Measurements from ENCODE around the gene PLA2G6. TPM values are rescaled to one million over a fixed set of nuclear protein-coding genes. Genes with fewer than 3 reads are reported as not detected.

Gene PLA2G6
- total RNA-seq, 1 donor from 2014 or later: 17.0 TPM

DNA sequence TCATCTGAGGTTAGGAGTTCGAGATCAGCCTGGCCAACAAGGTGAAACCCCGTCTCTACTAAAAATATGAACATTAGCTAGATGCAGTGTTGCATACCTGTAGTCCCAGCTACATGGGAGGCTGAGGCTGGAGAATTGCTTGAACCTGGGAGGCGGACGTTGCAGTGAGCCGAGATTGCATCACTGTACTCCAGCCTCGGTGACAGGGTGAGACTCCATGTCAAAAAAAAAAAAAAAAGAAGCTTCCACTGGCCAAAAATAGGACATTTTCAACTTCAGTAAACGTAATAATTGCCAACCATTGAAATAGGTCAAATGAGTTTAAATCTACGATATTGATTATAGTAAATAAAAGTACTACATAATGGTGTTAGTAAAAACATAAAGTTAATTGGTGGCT, 78.0 kb downstream of the PLA2G6 start:
- DNase-seq: no peak
- ATAC-seq: no peak
- intact Hi-C loops (cut with micrococcal nuclease): no loop called here

DNA sequence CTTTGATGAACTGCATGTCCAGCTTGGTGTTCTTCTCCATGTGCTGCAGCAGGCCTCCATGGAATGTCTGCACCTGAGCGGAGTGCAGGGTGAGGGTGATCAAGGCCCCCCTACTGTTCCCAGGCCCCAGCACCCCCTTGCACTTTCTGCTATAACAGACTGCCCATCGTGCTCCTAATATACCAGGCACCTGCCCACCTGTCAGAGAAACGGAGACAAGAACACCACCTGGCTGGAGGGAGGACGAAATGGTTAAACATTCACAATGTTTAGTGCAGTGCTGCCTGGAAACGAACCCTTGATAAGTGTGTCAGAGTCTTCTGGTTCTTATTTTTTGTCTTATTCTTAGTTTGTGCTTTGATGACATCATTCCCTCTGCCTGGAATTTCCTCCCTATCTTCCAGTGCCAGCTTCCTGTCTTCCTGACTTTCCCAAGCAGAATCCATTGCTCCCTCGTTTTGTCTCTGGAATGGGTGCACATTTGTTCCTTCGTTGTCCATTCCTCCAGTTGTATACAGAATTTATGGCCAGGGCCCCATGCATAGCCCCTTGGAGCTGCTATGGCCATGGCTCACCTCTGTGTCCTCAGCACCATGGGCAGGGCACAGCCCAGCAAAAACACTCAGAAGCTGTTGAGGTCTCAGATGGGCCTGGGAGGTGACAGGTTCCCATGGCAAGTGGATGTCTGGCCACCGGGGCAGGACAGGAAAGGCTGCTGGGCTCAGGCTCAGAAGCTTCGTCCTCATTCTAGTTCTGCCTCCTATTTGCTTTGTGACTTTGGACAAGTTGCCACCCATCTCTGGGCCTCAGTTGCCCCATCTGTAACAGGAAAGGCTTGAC, 83.0 kb downstream of the PLA2G6 start:
- DNase-seq: peak; percentile 16
- intact Hi-C loops (cut with micrococcal nuclease): no loop called here
- ATAC-seq: no peak

DNA sequence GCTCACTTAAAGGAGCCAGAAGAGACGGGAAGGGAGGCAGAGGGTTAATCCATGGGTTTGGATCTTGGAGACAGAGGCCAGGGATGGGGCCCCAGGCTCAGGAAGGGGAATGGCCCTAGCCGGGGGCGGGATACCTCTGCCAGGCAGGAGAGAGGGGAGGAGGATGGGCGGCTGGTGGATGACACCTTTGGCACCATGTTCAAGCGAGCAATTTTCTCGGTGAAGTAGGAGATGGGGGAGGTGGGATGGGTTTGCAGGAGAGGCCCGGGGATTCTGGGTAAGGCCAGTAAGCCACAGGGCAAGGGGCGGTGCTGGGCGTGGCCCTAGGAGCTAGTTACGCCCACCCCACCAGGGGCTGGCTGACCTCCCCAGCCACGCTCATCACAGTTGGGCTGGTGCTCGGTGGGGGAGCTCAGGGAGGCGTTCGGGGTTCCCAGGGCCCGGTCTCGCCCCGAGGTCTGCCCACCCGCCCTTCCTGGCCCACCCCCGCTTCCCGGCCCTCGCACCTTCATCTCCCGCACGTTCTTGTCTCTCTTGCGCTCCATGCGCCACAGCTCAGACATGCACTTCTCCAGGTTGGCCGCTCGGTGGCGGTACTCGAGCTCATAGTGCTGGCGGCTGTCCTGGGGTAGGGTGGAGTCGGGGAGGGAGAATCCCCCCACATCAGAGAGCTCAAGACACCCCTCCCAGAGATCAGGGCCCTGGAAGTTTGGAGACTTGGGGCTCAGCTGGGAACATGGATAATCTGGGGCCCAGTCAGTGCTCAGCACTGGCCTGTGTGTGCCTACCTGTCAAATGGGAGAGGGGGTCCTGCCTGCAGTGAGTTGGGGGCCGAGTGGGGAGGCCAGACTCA, 83.8 kb downstream of the PLA2G6 start:
- intact Hi-C loops (cut with micrococcal nuclease): no loop called here
- ATAC-seq (no peak), DNase-seq (peak; percentile 30)

DNA sequence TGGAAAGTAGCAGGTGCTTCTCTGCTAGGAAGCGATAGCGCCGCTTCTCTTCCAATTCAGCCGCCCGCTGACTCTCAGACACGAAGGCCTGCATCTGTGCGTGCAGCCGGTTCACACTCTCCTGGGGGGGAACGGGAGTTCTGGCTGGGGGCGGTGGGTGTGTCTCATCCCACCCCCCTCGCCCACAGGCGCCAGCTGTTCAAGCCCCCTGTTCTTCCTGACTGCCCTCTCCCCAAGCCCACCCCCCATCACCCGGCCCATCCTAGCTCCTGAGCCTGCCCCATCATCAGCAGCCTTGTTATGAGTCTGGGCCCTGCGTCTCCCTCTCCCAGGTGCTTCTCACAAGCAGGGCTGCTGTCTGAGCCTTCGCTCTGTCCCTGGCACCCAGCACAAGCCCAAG, 84.6 kb downstream of the PLA2G6 start:
- intact Hi-C loops (cut with micrococcal nuclease): no loop called here
- ATAC-seq: no peak
- DNase-seq: no peak

DNA sequence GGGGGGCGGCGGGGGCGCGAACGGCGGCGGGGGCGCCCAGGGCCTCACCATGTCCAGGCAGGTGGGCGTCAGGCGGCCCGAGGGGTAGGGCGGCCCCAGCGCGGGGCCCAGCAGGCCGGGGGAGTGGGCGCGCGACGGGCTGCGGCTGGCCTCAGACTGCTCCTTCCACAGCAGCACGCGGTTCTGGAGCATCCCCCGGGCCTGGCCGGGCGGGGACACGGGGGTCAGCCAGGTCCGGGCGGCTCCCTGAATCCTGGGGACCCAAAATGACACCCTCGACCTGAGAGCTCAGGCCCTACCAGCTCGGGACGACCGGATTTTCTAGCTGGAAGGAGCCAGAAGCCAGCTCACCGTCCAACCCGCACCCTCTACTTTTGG, 92.2 kb downstream of the PLA2G6 start:
- intact Hi-C loops (cut with micrococcal nuclease): no loop called here
- DNase-seq: no peak
- no peak for ATAC-seq

DNA sequence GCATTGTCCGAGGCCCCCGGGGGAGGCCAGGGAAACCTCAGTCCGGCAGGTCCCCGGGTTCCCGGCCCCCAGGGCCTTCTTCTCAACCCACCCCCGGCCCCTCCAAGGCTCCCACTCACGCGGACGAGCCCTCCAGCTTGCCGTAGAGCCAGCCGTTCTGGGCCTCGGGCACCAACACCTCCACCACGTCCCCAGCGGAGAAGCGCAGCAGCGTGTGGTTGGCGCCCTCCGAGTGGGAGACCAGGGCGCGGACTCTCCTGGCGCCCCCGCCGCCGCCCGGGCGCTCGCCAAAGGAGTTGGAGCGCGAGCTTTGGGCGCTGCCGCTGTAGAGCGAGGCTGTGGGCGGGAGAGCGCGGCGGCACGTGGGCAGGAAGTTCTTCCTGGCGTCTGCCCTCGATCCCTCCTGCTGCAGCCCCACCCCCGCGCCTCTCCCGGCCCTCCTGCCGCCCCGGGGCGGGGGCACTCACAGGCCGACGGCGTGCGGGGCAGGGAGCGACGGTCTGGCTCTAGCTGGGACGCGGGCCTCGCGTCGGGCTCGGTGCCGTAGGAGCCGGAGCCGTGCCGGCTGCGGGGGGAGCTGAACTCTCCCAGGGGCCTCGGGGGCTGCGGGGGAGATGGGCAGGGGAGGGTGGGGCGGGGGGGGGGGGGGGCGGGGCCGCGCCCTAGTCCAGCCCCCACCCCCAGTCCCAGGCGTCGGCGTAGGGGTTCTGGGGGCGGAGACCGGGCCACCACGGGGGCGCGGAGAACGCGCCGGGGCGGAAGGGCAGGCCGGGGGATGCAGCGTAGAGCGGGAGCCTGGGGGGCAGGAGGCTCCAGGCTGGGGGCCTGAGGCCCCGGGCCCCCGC, 92.8 kb downstream of the PLA2G6 start:
- ATAC-seq: peak; percentile 54
- intact Hi-C loops (cut with micrococcal nuclease): no loop called here
- DNase-seq: no peak

DNA sequence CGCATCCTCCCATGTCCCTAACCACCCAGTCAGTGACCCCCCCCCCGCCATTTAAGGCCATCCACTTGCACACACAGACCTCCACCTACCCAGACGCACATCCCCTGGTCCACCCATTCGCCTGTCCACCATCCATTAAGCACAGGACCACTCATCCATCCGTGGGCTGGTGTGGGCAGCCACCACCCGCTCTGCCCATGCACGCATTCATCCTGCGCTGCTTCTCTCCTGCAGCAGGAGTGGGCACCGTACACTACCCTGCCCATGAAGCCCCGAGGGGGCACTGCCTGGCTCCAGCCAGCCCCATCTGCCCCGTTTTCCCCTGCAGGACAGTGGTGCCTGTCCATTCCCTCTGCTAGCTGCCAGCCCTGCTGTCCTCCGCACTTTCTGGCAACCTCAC, 93.8 kb downstream of the PLA2G6 start:
- ATAC-seq (no peak), DNase-seq (no peak)
- intact Hi-C loops (cut with micrococcal nuclease): no loop called here

DNA sequence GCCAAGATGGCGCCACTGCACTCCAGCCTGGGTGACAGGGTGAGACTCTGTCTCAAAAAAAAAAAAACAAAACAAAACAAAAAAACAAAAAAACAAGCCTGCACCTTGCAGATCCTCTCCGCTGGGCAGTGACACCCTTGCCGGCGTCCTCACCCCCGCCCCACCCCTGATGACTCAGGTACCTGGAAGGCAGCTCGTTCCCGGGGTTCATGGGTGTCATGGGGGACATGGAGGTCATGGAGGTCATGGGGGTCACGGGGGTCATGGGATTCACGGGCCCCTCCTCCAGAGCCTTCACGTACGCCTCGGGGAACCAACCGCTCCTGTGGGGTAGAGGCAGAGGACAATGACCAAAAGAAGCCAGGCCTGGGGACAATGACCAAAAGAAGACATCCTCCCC, 94.7 kb downstream of the PLA2G6 start:
- DNase-seq (no peak), ATAC-seq (no peak)
- intact Hi-C loops (cut with micrococcal nuclease): no loop called here

DNA sequence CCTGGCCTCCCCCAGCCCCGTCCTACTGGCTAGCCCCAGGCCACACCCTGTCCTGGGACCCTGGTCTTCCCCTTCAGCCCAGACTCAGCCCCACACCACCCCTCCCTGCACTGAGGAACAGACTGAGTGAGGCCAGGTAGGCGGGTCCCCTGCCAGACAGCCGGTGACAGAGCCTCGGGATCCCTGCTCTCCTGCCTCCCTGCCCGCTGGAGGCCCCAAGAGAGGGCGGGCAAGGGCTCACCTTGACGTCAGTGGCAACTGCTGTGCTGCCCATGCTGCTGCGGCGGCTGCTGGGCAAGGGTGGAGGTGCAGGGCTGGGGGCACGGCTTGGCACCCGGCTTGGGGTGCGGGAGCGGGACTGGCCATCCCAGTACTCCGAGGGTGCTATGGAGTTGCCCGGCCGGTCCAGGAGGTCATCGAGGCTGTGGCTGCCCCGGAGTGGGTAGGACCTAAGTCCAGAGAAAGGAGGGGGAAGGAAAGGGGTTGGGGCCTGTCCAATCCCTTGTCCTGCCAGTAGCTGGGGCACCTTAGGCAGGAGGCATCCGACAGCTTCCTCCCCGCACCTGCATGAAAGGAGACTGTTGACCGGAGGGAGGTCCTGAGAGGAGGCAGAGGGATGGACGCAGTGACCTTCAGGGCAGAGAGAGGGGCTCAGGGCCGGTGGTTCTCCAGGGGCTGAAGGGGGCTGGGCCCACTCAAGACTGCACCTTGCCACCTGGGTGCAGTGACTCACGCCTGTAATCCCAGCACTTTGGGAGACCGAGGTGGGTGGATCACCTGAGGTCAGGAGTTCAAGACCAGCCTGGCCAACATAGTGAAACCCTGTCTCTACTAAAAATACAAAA, 95.4 kb downstream of the PLA2G6 start:
- no peak for DNase-seq
- intact Hi-C loops (cut with micrococcal nuclease): no loop called here

DNA sequence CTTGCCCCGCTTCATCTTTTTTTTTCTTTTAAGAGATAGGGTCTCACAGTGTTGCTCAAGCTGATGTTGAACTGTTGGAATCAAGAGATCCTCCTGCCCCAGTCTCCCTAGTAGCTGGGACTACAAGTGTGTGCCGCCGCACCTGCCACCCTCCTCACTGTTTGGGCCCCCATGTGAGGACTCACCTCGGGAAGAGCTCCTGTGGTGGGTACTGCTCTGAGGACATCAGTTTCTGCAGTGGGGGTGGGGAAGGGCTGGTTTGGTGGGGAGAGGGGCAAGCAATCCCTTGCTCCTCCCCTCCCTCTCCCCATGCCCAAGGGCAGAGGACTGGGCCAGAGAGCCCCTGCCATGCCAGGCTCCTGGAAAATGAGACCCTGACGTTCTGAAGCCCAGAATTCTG, 96.1 kb downstream of the PLA2G6 start:
- intact Hi-C loops (cut with micrococcal nuclease): no loop called here
- ATAC-seq: no peak
- no peak for DNase-seq

More for the DNA sequence above, 95.4 kb downstream of the PLA2G6 start:
- ATAC-seq: no peak

DNA sequence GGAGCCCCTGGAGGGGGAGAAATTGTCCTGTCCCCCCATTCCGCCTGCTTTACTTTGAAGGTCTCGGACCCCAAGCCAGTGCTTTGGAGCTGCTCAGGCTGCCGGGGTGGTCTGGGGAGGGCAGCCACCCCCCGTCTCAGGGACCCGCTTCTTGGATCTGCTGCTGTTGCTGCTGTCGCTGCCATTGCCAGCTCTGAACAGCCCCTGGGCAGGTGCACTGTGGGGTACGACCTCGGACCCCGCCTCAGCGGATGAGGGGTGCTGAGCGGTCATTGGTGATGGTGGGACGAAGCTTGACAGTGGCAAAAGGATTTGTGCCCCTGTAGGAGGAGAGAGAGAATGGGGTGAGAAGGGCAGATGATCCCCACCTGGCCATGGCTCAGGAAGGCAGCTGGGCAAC, 96.6 kb downstream of the PLA2G6 start:
- DNase-seq (no peak), ATAC-seq (no peak)
- intact Hi-C loops (cut with micrococcal nuclease): no loop called here

DNA sequence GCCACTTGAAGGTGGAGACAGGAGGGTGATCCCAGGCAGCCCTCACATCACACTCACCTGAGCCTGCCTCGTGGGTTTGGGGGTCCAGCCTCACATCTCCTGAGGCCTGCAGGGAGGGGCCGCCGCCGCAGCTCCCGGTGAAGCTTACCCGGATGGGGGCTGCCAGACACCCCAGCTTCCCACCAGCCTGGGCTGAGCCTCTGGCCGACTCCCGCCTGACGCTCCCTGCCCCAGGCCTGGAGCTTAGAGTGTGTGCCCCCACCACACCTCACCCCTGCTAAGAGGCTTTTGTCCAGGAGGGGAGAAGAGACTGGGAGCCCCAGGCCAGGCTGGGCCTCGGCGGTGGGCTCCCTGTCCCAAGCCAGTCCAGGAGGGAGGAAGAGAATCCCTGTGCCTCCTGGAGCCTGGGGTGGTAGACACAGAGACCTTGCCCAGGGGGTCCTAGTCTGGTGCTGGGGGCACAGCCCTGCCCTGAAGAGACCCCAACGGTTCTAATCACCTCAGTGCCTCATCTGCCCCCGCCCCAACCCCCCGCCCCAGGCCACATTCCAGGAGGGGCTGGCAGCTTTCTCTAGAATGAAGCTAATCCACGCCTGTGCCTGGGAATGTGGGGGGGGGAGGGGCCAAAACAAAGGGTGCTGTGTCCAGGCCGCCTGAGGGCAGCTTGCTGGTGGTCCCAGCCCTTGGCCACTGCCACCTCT, 97.5 kb downstream of the PLA2G6 start, which contains the start of gene SLC16A8:
Gene SLC16A8, minus strand, starts transcription at position 254 of the 701 bp plus-strand sequence. CDS start 1,311 bp downstream, outside the sequence.
- ATAC-seq: no peak
- intact Hi-C loops (cut with micrococcal nuclease): no loop called here
- no peak for DNase-seq

DNA sequence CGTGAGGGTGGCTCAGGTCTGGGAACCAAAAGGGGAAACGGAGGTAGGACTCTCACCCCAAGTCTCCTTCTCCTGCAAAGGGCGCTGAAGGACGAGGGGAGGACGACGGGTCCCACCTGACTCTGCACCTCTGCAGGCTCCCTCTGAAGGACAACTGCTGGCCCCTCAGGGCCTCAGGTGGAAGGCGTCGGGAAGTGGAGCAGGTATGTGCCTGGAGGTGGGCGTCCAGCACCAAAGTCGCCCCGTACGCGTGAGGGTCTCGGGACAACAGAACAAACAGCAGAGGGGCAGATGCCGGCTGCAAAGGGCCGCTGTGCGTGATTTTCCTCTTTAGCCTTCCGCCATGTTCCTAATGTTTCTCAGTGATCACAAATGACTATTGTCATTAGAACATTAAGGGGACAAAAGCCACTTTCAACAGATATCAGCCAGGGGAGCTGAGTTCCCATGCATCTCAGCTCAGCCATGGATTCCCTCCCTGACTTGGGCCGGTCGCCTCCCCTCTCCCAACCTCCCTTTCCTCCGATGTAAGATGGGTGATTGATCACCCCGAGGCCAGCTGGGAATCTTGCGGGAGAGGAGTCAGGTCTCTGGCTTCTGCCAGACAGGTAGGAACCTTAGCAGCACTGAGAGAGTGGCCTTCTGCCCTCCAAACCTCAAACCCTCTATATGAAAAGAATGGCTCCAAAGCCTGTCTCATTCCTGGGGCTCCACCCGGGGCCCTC, 98.5 kb downstream of the PLA2G6 start:
- DNase-seq (no peak), ATAC-seq (no peak)
- intact Hi-C loops (cut with micrococcal nuclease): no loop called here

DNA sequence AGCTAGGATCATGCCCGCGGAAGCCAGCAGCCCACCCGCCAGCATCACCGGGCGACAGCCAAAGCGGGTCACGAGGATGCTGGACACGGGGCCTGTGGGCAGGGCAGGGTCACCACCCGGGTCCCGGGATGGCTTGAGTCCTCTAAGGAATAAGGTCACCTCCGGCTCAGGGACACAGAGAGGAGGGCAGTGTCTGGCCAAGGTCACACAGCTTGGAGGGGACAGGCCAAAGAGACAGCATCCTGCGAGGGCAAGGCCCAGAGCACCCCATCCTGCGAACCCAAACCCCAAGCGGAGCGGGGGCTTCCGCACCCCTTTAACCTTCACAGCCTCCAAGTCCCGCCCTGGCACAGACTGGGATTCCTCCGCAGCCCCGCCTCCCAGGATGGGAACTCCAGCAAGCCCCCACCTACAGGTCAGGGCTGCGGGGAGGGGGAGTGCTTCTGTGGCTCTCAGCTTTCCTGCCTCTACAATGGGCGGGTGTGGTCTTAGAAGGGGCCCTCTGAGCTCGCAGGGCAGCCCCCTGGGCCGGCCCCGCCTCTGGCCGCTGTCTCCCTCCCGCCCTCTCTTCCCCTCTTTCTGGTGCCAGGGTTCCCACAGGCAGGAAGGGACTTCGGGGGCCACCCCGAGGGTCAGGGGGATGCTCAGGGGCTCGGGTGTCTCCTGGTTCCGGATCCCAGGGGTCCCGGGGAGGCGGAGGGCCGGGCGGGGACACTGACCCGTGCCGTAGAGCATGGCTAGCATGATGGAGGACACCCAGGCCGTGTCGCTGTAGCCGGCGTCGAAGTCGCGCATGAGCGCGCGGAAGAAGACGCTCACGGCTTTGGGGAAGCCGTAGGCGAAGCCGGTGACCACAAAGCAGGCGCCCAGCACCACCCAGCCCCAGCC, 99.4 kb downstream of the PLA2G6 start:
- peak; percentile 34 for DNase-seq
- no peak for ATAC-seq
- intact Hi-C loops (cut with micrococcal nuclease): no loop called here

DNA sequence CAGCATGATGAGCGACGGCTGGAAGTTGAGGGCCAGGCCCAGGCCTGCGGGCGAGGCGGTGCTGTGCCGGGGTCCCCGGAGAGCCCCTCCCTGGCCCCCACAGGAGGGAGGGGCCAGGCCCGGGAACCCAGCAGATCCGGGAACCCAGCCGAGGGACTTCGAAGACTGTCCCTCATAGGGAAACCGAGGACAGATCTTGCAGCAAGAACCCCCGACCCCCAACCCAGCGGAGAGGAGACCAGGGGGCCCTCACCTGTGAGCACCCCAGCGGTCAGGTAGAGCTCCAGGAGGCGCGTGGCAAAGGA, 100.0 kb downstream of the PLA2G6 start:
- ATAC-seq (no peak), DNase-seq (no peak)
- intact Hi-C loops (cut with micrococcal nuclease): no loop called here

DNA sequence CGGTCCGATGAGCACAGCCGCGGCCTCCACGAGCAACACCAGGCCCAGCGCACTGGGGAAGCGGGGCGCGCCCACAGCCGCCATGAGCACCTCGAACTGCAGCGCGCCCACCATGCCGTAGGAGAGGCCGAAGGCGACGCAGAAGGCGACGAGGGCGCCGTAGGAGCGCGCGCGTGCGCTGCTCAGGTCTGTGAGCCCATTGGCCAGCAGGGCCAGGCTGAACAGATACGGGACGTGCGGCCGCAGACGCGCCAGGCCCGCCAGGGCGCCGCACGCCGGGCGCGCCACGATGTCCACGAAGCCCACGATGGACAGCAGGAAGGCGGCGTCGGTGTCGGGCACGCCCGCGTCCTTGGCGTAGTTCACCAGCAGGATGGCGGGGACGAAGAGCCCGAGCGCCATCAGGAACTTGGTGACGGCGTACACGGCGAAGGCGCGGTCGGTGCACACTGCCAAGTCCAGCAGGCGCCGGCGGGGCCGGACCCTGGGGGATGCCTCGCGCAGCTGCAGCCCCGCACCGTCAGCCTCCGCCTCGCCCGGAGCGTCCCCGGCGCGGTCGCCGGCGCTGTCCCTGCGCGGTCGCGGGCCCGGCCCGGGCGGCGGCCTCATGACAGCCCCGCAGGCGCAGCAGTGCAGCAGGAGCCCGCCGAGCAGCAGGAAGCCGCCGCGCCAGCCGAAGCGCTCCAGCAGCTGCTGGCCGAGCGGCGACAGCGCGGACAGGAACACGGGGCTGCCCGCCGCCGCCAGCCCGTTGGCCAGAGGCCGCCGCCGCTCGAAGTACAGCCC, 100.6 kb downstream of the PLA2G6 start:
- ATAC-seq: peak; percentile 75
- peak; percentile 64 for DNase-seq
- intact Hi-C loops (cut with micrococcal nuclease): no loop called here

All from left ventricle myocardium superior (tissue), 1 donor.